Stimulated activated CD4-positive, alpha-beta T cell treated with anti-CD3 and anti-CD28 coated beads, Interleukin-4, amount 100 ng/mL, for 24 hours (primary cell): ENCODE data around the gene MSL3B.
"Not testable (repeated sequence)": the region's sequence is repeated elsewhere in the genome, so short reads cannot be mapped to it uniquely, and the experiment has no call there.

Experiments
- DNase-seq: peaks from one replicate; pipeline ENCODE4 v3.0.0-alpha.2; 2020

Gene MSL3B

GRCh38 chr2:233867993-233868532 is at the start of gene MSL3B:
Gene MSL3B (minus strand): TSS chr2:233868386.
- DNase-seq, result peak; percentile 53

- no peak for DNase-seq
Measured at GRCh38 chr2:233917116-233917515, 48.9 kb upstream of the MSL3B start, which contains the start of gene TRPM8. Gene TRPM8 (plus strand): TSS chr2:233917373. CDS start chr2:233926538, 9,165 bp downstream.

GRCh38 chr2:233915128-233915527 is 46.9 kb upstream of the MSL3B start:
- no peak for DNase-seq

GRCh38 chr2:233912691-233913423 is 44.7 kb upstream of the MSL3B start:
- DNase-seq, result no peak

- no peak for DNase-seq
Measured at GRCh38 chr2:233907627-233908026, 39.4 kb upstream of the MSL3B start.

GRCh38 chr2:233905945-233906344 is 37.8 kb upstream of the MSL3B start:
- DNase-seq, result no peak

- DNase-seq, result no peak
Measured at GRCh38 chr2:233901884-233902283, 33.7 kb upstream of the MSL3B start.

- DNase-seq, result no peak
Measured at GRCh38 chr2:233901367-233901766, 33.2 kb upstream of the MSL3B start.

- DNase-seq, result not testable (repeated sequence)
Measured at GRCh38 chr2:233896253-233896652, 28.1 kb upstream of the MSL3B start.

GRCh38 chr2:233892793-233893192 is 24.6 kb upstream of the MSL3B start:
- no peak for DNase-seq

- DNase-seq, result no peak
Measured at GRCh38 chr2:233882353-233882752, 14.2 kb upstream of the MSL3B start.

- DNase-seq, result not testable (repeated sequence)
Measured at GRCh38 chr2:233872125-233872524, 3.9 kb upstream of the MSL3B start.

GRCh38 chr2:233871432-233871831 is 3.2 kb upstream of the MSL3B start:
- DNase-seq, result no peak

GRCh38 chr2:233866479-233866878 is 1.7 kb downstream of the MSL3B start:
- DNase-seq, result no peak

- no peak for DNase-seq
Measured at GRCh38 chr2:233865838-233866237, 2.3 kb downstream of the MSL3B start.

- DNase-seq, result no peak
Measured at GRCh38 chr2:233862261-233862768, 5.9 kb downstream of the MSL3B start.

GRCh38 chr2:233858331-233858730 is 9.9 kb downstream of the MSL3B start:
- no peak for DNase-seq

GRCh38 chr2:233857511-233858141 is 10.6 kb downstream of the MSL3B start:
- peak; percentile 57 for DNase-seq

GRCh38 chr2:233856184-233856583 is 12.0 kb downstream of the MSL3B start:
- DNase-seq, result no peak

- no peak for DNase-seq
Measured at GRCh38 chr2:233855345-233855744, 12.8 kb downstream of the MSL3B start.

- peak; percentile 92 for DNase-seq
Measured at GRCh38 chr2:233854241-233854981, 13.8 kb downstream of the MSL3B start, which contains the start of gene HJURP. Gene HJURP (minus strand): TSS chr2:233854535. CDS start chr2:233854500, 35 bp downstream.

- DNase-seq, result no peak
Measured at GRCh38 chr2:233853883-233854240, 14.3 kb downstream of the MSL3B start.

- DNase-seq, result no peak
Measured at GRCh38 chr2:233853353-233853752, 14.8 kb downstream of the MSL3B start.
